ENCODE data around the gene TTC9B.

TTC9B gene

DNA sequence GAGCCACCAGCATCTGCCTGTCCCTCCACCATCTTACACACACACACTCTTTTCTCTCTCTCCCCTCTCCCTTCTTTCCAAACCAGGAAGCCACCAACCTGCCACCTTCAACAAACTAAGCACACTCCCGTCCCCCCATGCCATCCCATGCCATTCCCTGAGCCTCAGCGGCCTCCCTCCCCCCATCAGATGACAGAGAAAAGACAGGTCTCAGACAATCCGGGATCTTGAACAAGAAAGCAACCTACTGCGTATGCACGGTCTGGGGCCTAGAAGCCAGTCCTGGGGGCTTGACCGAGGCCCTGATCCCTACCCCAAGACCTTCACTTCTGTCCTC lies 47.5 kb upstream of the TTC9B start:
- no peak for DNase-seq (ENCODE audit: low read depth in 1 of 2, low spot score in 1 of 2)
- TF ChIP-seq, protein P1, sequence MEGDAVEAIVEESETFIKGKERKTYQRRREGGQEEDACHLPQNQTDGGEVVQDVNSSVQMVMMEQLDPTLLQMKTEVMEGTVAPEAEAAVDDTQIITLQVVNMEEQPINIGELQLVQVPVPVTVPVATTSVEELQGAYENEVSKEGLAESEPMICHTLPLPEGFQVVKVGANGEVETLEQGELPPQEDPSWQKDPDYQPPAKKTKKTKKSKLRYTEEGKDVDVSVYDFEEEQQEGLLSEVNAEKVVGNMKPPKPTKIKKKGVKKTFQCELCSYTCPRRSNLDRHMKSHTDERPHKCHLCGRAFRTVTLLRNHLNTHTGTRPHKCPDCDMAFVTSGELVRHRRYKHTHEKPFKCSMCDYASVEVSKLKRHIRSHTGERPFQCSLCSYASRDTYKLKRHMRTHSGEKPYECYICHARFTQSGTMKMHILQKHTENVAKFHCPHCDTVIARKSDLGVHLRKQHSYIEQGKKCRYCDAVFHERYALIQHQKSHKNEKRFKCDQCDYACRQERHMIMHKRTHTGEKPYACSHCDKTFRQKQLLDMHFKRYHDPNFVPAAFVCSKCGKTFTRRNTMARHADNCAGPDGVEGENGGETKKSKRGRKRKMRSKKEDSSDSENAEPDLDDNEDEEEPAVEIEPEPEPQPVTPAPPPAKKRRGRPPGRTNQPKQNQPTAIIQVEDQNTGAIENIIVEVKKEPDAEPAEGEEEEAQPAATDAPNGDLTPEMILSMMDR (IDR thresholded peaks at IDR 0.05; ENCODE audit: insufficient read depth, low read length), result no peak
- TF ChIP-seq POLR2AphosphoS5 (IDR thresholded peaks at IDR 0.05; ENCODE audit: low read depth) (no peak), SPI1 (IDR thresholded peaks at IDR 0.05; ENCODE audit: borderline replicate concordance, low read depth) (no peak), REST (IDR thresholded peaks at IDR 0.05; ENCODE audit: insufficient replicate concordance, low read depth) (no peak), GABPA (IDR thresholded peaks at IDR 0.05; ENCODE audit: low read depth) (no peak)
- Histone ChIP-seq H3K27ac (replicated peaks) (no peak overlapping the region), H3K27me3 (ENCODE audit: insufficient read depth, poor library complexity, severe bottlenecking) (no peaks in the 10 kb centered on the region), H3K4me3 (replicated peaks; ENCODE audit: insufficient read depth, low read length) (no peak overlapping the region)

DNA sequence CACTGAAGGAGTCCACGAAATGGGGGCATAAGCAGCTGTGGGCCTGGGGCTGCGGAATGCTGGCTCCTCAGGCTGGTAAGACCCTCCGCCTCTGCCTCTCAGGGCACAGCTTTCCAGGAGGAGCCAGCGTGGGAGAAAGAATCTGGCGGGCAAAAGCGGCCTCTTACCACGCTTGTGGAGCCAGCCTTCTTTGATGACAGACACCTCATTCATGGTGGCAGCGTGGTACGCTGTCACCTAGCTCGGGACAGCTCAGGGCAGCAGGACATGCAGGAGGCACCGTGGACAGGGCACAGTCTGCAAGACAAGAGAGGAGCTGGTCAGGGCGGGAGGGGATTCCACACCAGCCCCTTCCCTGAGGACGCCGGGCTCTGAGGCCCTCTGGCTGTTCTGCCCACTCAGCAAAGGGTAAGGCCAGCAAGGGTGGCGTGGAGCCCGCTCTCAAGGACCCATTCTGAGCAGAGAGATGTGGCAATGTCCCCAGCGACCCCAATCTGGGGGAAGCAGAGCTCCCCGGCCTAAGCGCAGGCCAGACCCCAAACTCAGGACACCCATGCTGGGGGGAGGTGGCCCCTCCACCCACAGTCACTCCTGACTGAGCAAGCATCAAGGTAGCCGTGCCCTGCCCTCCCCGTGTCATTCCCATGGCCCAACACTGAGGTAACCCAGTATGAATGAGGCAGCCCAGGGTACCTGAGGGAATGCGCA lies 47.0 kb upstream of the TTC9B start:
- H3K27me3 ChIP-seq (ENCODE audit: insufficient read depth, poor library complexity, severe bottlenecking), result no peaks in the 10 kb centered on the region
- no peak overlapping the region for H3K27ac ChIP-seq (replicated peaks)

More for the DNA sequence above, 47.0 kb upstream of the TTC9B start:
- no peak for TF ChIP-seq REST (IDR thresholded peaks at IDR 0.05; ENCODE audit: insufficient replicate concordance, low read depth)
- no peak for TF ChIP-seq SPI1 (IDR thresholded peaks at IDR 0.05; ENCODE audit: borderline replicate concordance, low read depth)
- no peak for TF ChIP-seq GABPA (IDR thresholded peaks at IDR 0.05; ENCODE audit: low read depth)
- TF ChIP-seq POLR2AphosphoS5 (IDR thresholded peaks at IDR 0.05; ENCODE audit: low read depth), result no peak
- TF ChIP-seq, protein P1 (IDR thresholded peaks at IDR 0.05; ENCODE audit: insufficient read depth, low read length), result no peak
- no peak for DNase-seq (ENCODE audit: low read depth in 1 of 2, low spot score in 1 of 2)
- no peak overlapping the region for H3K4me3 ChIP-seq (replicated peaks; ENCODE audit: insufficient read depth, low read length)
